ENCODE data around the gene RELL1.

The RELL1 gene

DNA sequence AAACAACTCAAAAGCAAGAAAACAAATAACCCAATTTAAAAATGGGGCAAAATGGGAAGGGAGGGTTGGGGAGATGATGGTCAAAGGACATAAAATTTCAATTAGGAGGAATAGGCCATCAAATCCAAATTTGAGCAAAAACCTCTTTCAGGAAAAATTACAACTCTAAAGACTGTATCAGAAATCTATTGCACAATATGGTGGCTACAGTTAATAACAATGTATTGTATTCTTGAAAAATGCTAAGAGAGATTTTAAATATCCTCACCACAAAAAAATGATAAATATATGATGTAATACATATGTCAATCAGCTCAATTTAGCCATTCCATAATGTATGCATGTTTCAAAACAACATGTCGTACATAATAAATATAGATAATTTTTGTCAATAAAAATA is 60.7 kb downstream of the RELL1 start:
- H3K27me3 ChIP-seq (ENCODE audit: control insufficient read depth in 1 of 2, insufficient read depth in 2 of 2, low read length in 2 of 2): no peaks in the 10 kb centered on the region
- no peak overlapping the region for H3K9ac ChIP-seq (ENCODE audit: low read depth in 1 of 2, low read length in 2 of 2)
- H3K27ac ChIP-seq (ENCODE audit: low read depth, low read length): no peak overlapping the region
- H3K9me3 ChIP-seq (ENCODE audit: control insufficient read depth in 1 of 2, low read length in 2 of 2): no peaks in the 10 kb centered on the region
- H3K4me1 ChIP-seq (ENCODE audit: control insufficient read depth in 1 of 2, insufficient read depth in 2 of 2, low read length in 2 of 2): no peaks in the 10 kb centered on the region
- no peak overlapping the region for H3K4me3 ChIP-seq (ENCODE audit: low read depth in 1 of 2, low read length in 2 of 2)
- peaks cover 4 to 18% of the 10 kb centered on the region in 2 donors for H3K36me3 ChIP-seq (ENCODE audit: control insufficient read depth in 1 of 2, insufficient read depth in 2 of 2, low read length in 2 of 2)

DNA sequence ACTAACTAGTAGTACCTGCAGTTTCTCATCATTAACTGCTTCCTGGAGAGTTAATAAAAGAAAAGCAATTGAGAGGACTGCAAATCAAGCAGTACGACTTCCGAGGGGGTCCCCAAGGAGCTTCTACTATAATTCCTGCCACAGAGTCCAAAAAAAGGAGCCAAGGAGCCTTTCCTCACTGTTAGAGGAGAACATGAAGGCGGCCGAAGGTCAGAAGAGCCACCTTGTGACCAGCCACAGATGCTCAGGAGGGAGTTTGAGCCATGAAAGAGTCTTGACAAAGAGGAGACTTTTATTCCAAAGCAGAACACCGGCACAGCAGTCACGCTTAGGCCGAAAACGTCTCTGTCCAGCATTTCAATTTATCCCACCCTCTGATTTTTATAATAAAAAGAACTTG is 62.2 kb downstream of the RELL1 start:
- H3K4me1 ChIP-seq (ENCODE audit: control insufficient read depth in 1 of 2, insufficient read depth in 2 of 2, low read length in 2 of 2): no peaks in the 10 kb centered on the region
- H3K9ac ChIP-seq (ENCODE audit: low read depth in 1 of 2, low read length in 2 of 2): no peak overlapping the region
- H3K9me3 ChIP-seq (ENCODE audit: control insufficient read depth in 1 of 2, low read length in 2 of 2): no peaks in the 10 kb centered on the region
- peaks cover 0 to 8% of the 10 kb centered on the region in 2 donors for H3K36me3 ChIP-seq (ENCODE audit: control insufficient read depth in 1 of 2, insufficient read depth in 2 of 2, low read length in 2 of 2)
- no peaks in the 10 kb centered on the region for H3K27me3 ChIP-seq (ENCODE audit: control insufficient read depth in 1 of 2, insufficient read depth in 2 of 2, low read length in 2 of 2)
- no peak overlapping the region for H3K4me3 ChIP-seq (ENCODE audit: low read depth in 1 of 2, low read length in 2 of 2)
- H3K27ac ChIP-seq (ENCODE audit: low read depth, low read length): no peak overlapping the region

- Histone ChIP-seq H3K4me1 (ENCODE audit: control insufficient read depth in 1 of 2, insufficient read depth in 2 of 2, low read length in 2 of 2) (no peaks in the 10 kb centered on the region), H3K27ac (ENCODE audit: low read depth, low read length) (no peak overlapping the region), H3K36me3 (ENCODE audit: control insufficient read depth in 1 of 2, insufficient read depth in 2 of 2, low read length in 2 of 2) (peaks cover 0 to 7% of the 10 kb centered on the region in 2 donors), H3K4me3 (ENCODE audit: low read depth in 1 of 2, low read length in 2 of 2) (no peak overlapping the region), H3K27me3 (ENCODE audit: control insufficient read depth in 1 of 2, insufficient read depth in 2 of 2, low read length in 2 of 2) (no peaks in the 10 kb centered on the region), H3K9ac (ENCODE audit: low read depth in 1 of 2, low read length in 2 of 2) (no peak overlapping the region), H3K9me3 (ENCODE audit: control insufficient read depth in 1 of 2, low read length in 2 of 2) (no peaks in the 10 kb centered on the region)
Observed at GRCh38 chr4:37623125-37623524, 63.1 kb downstream of the RELL1 start.

GRCh38 chr4:37620176-37620575 is 66.0 kb downstream of the RELL1 start:
- H3K9ac ChIP-seq (ENCODE audit: low read depth in 1 of 2, low read length in 2 of 2): no peak overlapping the region
- H3K36me3 ChIP-seq (ENCODE audit: control insufficient read depth in 1 of 2, insufficient read depth in 2 of 2, low read length in 2 of 2): peaks cover 0 to 3% of the 10 kb centered on the region in 2 donors
- no peaks in the 10 kb centered on the region for H3K9me3 ChIP-seq (ENCODE audit: control insufficient read depth in 1 of 2, low read length in 2 of 2)
- H3K4me1 ChIP-seq (ENCODE audit: control insufficient read depth in 1 of 2, insufficient read depth in 2 of 2, low read length in 2 of 2): peaks cover 2 to 4% of the 10 kb centered on the region in 2 donors
- no peak overlapping the region for H3K27ac ChIP-seq (ENCODE audit: low read depth, low read length)
- H3K27me3 ChIP-seq (ENCODE audit: control insufficient read depth in 1 of 2, insufficient read depth in 2 of 2, low read length in 2 of 2): no peaks in the 10 kb centered on the region
- no peak overlapping the region for H3K4me3 ChIP-seq (ENCODE audit: low read depth in 1 of 2, low read length in 2 of 2)

- H3K27ac ChIP-seq (ENCODE audit: low read depth, low read length): no peak overlapping the region
- H3K36me3 ChIP-seq (ENCODE audit: control insufficient read depth in 1 of 2, insufficient read depth in 2 of 2, low read length in 2 of 2): peaks cover 0 to 3% of the 10 kb centered on the region in 2 donors
- H3K4me3 ChIP-seq (ENCODE audit: low read depth in 1 of 2, low read length in 2 of 2): no peak overlapping the region
- no peaks in the 10 kb centered on the region for H3K27me3 ChIP-seq (ENCODE audit: control insufficient read depth in 1 of 2, insufficient read depth in 2 of 2, low read length in 2 of 2)
- H3K4me1 ChIP-seq (ENCODE audit: control insufficient read depth in 1 of 2, insufficient read depth in 2 of 2, low read length in 2 of 2): peaks cover 3 to 5% of the 10 kb centered on the region in 2 donors
- no peak overlapping the region for H3K9ac ChIP-seq (ENCODE audit: low read depth in 1 of 2, low read length in 2 of 2)
- H3K9me3 ChIP-seq (ENCODE audit: control insufficient read depth in 1 of 2, low read length in 2 of 2): no peaks in the 10 kb centered on the region
Observed at GRCh38 chr4:37615720-37616063, 70.5 kb downstream of the RELL1 start.

- H3K9ac ChIP-seq (ENCODE audit: low read depth in 1 of 2, low read length in 2 of 2): no peak overlapping the region
- H3K27me3 ChIP-seq (ENCODE audit: control insufficient read depth in 1 of 2, insufficient read depth in 2 of 2, low read length in 2 of 2): no peaks in the 10 kb centered on the region
- peaks cover 3 to 5% of the 10 kb centered on the region in 2 donors for H3K4me1 ChIP-seq (ENCODE audit: control insufficient read depth in 1 of 2, insufficient read depth in 2 of 2, low read length in 2 of 2)
- H3K36me3 ChIP-seq (ENCODE audit: control insufficient read depth in 1 of 2, insufficient read depth in 2 of 2, low read length in 2 of 2): peaks cover 0 to 3% of the 10 kb centered on the region in 2 donors
- no peak overlapping the region for H3K4me3 ChIP-seq (ENCODE audit: low read depth in 1 of 2, low read length in 2 of 2)
- no peak overlapping the region for H3K27ac ChIP-seq (ENCODE audit: low read depth, low read length)
- H3K9me3 ChIP-seq (ENCODE audit: control insufficient read depth in 1 of 2, low read length in 2 of 2): no peaks in the 10 kb centered on the region
Observed at GRCh38 chr4:37615059-37615719, 71.0 kb downstream of the RELL1 start.

DNA sequence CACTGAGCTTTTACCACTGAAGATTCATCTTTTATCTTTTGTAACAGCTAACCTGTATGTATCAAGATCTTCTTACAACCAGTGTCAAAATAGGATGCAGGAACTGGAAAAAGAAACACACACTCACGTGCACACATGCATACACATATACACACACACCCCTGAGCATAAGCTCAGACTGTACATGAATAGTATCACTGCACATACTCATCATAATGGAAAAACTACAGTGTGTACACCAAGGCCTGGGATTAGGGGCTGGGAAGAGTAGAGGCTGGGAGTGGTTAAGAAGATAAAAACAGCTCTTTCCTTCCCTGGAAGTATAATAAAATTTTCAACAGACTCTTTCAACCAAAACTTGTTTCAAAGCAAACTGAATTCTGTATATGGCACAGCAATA is 73.4 kb downstream of the RELL1 start:
- Histone ChIP-seq H3K9ac (ENCODE audit: low read depth in 1 of 2, low read length in 2 of 2) (no peak overlapping the region), H3K9me3 (ENCODE audit: control insufficient read depth in 1 of 2, low read length in 2 of 2) (no peaks in the 10 kb centered on the region), H3K4me3 (ENCODE audit: low read depth in 1 of 2, low read length in 2 of 2) (no peak overlapping the region), H3K4me1 (ENCODE audit: control insufficient read depth in 1 of 2, insufficient read depth in 2 of 2, low read length in 2 of 2) (peaks cover 3 to 5% of the 10 kb centered on the region in 2 donors), H3K27me3 (ENCODE audit: control insufficient read depth in 1 of 2, insufficient read depth in 2 of 2, low read length in 2 of 2) (no peaks in the 10 kb centered on the region), H3K27ac (ENCODE audit: low read depth, low read length) (no peak overlapping the region), H3K36me3 (ENCODE audit: control insufficient read depth in 1 of 2, insufficient read depth in 2 of 2, low read length in 2 of 2) (peaks cover 0 to 3% of the 10 kb centered on the region in 2 donors)

- Histone ChIP-seq H3K27ac (ENCODE audit: low read depth, low read length) (no peak overlapping the region), H3K9ac (ENCODE audit: low read depth in 1 of 2, low read length in 2 of 2) (no peak overlapping the region), H3K27me3 (ENCODE audit: control insufficient read depth in 1 of 2, insufficient read depth in 2 of 2, low read length in 2 of 2) (no peaks in the 10 kb centered on the region), H3K9me3 (ENCODE audit: control insufficient read depth in 1 of 2, low read length in 2 of 2) (no peaks in the 10 kb centered on the region), H3K36me3 (ENCODE audit: control insufficient read depth in 1 of 2, insufficient read depth in 2 of 2, low read length in 2 of 2) (peaks cover 0 to 3% of the 10 kb centered on the region in 2 donors), H3K4me3 (ENCODE audit: low read depth in 1 of 2, low read length in 2 of 2) (no peak overlapping the region), H3K4me1 (ENCODE audit: control insufficient read depth in 1 of 2, insufficient read depth in 2 of 2, low read length in 2 of 2) (no peaks in the 10 kb centered on the region)
Observed at GRCh38 chr4:37609626-37610025, 76.5 kb downstream of the RELL1 start.

DNA sequence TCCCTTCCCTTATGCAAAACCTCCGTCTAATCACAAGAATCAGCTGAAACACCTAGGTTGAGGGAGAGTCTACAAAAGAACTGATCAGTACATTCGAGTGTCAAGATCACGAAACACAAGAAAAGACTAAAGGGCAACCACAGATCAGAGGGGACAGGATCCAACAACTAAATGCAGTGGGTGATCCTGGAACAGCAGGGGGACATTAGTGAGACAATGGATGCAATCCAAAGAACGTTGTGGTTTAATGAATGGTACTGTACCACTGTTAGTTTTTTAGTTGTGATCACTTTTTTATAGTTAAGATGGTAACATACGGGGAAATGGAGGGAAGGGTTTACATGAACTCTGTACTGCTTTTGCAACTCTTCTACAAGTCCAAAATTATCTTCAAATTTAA is 79.2 kb downstream of the RELL1 start:
- Histone ChIP-seq H3K9me3 (ENCODE audit: control insufficient read depth in 1 of 2, low read length in 2 of 2) (no peaks in the 10 kb centered on the region), H3K27me3 (ENCODE audit: control insufficient read depth in 1 of 2, insufficient read depth in 2 of 2, low read length in 2 of 2) (no peaks in the 10 kb centered on the region), H3K4me1 (ENCODE audit: control insufficient read depth in 1 of 2, insufficient read depth in 2 of 2, low read length in 2 of 2) (peaks cover 4 to 8% of the 10 kb centered on the region in 2 donors), H3K36me3 (ENCODE audit: control insufficient read depth in 1 of 2, insufficient read depth in 2 of 2, low read length in 2 of 2) (no peaks in the 10 kb centered on the region), H3K27ac (ENCODE audit: low read depth, low read length) (no peak overlapping the region), H3K9ac (ENCODE audit: low read depth in 1 of 2, low read length in 2 of 2) (no peak overlapping the region), H3K4me3 (ENCODE audit: low read depth in 1 of 2, low read length in 2 of 2) (no peak overlapping the region)

DNA sequence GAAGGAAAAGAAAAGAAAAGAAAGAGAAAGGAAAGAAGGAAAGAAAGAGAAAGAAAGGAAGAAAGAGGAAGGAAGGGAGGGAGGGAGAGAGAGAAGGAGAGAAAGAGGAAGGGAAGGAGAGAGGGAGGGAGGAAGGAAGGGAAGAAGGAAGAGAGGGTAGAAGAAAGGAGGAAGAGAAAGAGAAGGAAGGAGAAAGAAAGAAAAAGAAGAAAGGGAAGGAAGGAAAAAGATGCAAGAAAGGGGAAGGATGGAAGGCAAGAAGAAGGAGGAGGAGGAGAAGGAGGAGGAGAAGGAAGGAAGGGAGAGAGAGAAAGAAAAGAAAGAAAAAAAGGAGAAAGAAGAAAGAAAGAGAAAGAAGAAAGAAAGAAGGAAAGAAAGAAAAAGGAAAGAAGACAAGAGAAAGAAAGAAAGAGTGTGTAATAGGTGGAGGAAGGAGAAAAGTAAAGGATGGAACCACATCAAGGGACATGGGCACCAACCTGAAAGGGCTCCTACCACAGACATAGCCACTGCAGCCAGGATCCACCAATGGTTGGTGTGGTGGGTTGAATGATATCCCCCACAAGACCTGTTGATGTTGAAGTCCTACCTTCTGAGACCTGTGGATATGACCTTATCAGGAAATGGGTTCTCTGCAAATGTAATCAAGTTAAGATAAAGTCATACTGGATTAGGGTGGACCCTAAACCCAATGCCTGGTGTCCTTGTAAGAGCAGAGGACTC is 80.2 kb downstream of the RELL1 start:
- H3K9me3 ChIP-seq (ENCODE audit: control insufficient read depth in 1 of 2, low read length in 2 of 2): no peaks in the 10 kb centered on the region
- no peak overlapping the region for H3K27ac ChIP-seq (ENCODE audit: low read depth, low read length)
- H3K9ac ChIP-seq (ENCODE audit: low read depth in 1 of 2, low read length in 2 of 2): no peak overlapping the region
- H3K27me3 ChIP-seq (ENCODE audit: control insufficient read depth in 1 of 2, insufficient read depth in 2 of 2, low read length in 2 of 2): no peaks in the 10 kb centered on the region
- peaks cover 8 to 14% of the 10 kb centered on the region in 2 donors for H3K4me1 ChIP-seq (ENCODE audit: control insufficient read depth in 1 of 2, insufficient read depth in 2 of 2, low read length in 2 of 2)
- no peaks in the 10 kb centered on the region for H3K36me3 ChIP-seq (ENCODE audit: control insufficient read depth in 1 of 2, insufficient read depth in 2 of 2, low read length in 2 of 2)
- H3K4me3 ChIP-seq (ENCODE audit: low read depth in 1 of 2, low read length in 2 of 2): no peak overlapping the region
